Neural cell (in vitro differentiated cells): ENCODE data around the gene PAMR1. TPM values are rescaled to one million over a fixed set of nuclear protein-coding genes. Genes with fewer than 3 reads are reported as not detected.

Experiments used
- H2AFZ ChIP-seq: fragments of 200-600, 300-800 bp; sonication (generic), shearing (Covaris generic); 2 replicates; pipeline ENCODE4 v1.6.0; 2014; ENCODE audit warnings: low read depth, mild to moderate bottlenecking, antibody characterized with exemption, low read length, moderate library complexity
- H3F3A ChIP-seq: fragments of 200-600 bp; shearing (Covaris generic); 2 replicates; pipeline ENCODE4 v1.6.1; 2016; ENCODE audit warnings: mild to moderate bottlenecking, moderate library complexity, mixed read lengths, antibody characterized with exemption, low read length; ENCODE audit not compliant: insufficient read depth, poor library complexity, severe bottlenecking
- H3K27ac ChIP-seq: fragments of 200-600, 300-800 bp; sonication (generic), shearing (Covaris generic); 2 replicates; pipeline ENCODE4 v1.5.1; 2014; ENCODE audit warnings: mild to moderate bottlenecking, low read length, moderate library complexity
- H3K27me3 ChIP-seq: fragments of 300-800, 200-600 bp; sonication (generic), shearing (Covaris generic); 2 replicates; pipeline ENCODE4 v1.6.0; 2014; ENCODE audit warnings: mild to moderate bottlenecking, low read depth, low read length, moderate library complexity; ENCODE audit not compliant: insufficient read depth
- H3K36me3 ChIP-seq: fragments of 300-800, 200-600 bp; sonication (generic), shearing (Covaris generic); 2 replicates; pipeline ENCODE4 v1.5.1; 2014; ENCODE audit warnings: mild to moderate bottlenecking, antibody characterized with exemption, low read length, moderate library complexity; ENCODE audit not compliant: insufficient read depth
- H3K4me2 ChIP-seq: fragments of 300-800, 200-600 bp; sonication (generic), shearing (Covaris generic); 2 replicates; pipeline ENCODE4 v1.6.0; 2014; ENCODE audit warnings: mild to moderate bottlenecking, low read length
- H3K4me3 ChIP-seq: fragments of 300-800, 200-600 bp; sonication (generic), shearing (Covaris generic); 2 replicates; pipeline ENCODE4 v1.5.1; 2014; ENCODE audit warnings: mild to moderate bottlenecking, low read length, moderate library complexity
- H3K79me2 ChIP-seq: fragments of 200-600 bp; shearing (Covaris generic); replicated peaks from 2 replicates; pipeline ENCODE4 v1.6.0; 2014; ENCODE audit warnings: mild to moderate bottlenecking, low read length, moderate library complexity; ENCODE audit not compliant: insufficient read depth
- H3K9ac ChIP-seq: fragments of 300-800, 200-600 bp; sonication (generic), shearing (Covaris generic); 2 replicates; pipeline ENCODE4 v1.6.1; 2016; ENCODE audit warnings: mild to moderate bottlenecking, low read length, mixed read lengths
- H3K9me2 ChIP-seq: fragments of 200-600 bp; shearing (Covaris generic); 2 replicates; pipeline ENCODE4 v1.6.1; 2016; ENCODE audit warnings: mild to moderate bottlenecking, low read length, mixed read lengths; ENCODE audit not compliant: insufficient read depth
- H3K9me3 ChIP-seq: fragments of 200-600, 300-800 bp; sonication (generic), shearing (Covaris generic); 2 replicates; pipeline ENCODE4 v1.6.1; 2016; ENCODE audit warnings: mild to moderate bottlenecking, mixed run types, low read length, moderate library complexity, mixed read lengths
- H4K20me1 ChIP-seq: fragments of 200-600 bp; shearing (Covaris generic); 2 replicates; pipeline ENCODE4 v1.6.1; 2016; ENCODE audit warnings: mild to moderate bottlenecking, mixed run types; ENCODE audit not compliant: insufficient read depth
- EP300 ChIP-seq: fragments of 450-650 bp; conservative IDR thresholded peaks from 2 replicates; pipeline ENCODE4 v1.6.1; 2014; ENCODE audit warnings: antibody characterized with exemption, mild to moderate bottlenecking, moderate library complexity; ENCODE audit not compliant: poor library complexity, severe bottlenecking
- EZH2 ChIP-seq: fragments of 200-600, 300-800 bp; shearing (Covaris generic), sonication (generic); IDR thresholded peaks from 2 replicates; pipeline ENCODE4 v1.6.1; 2014; ENCODE audit warnings: antibody characterized with exemption, low read length, borderline replicate concordance, mild to moderate bottlenecking; ENCODE audit not compliant: insufficient read depth, poor library complexity, severe bottlenecking
- MXI1 ChIP-seq: fragments of 450-650 bp; conservative IDR thresholded peaks from 2 replicates; pipeline ENCODE4 v1.6.1; 2014; ENCODE audit warnings: antibody characterized with exemption, mild to moderate bottlenecking; ENCODE audit not compliant: poor library complexity, severe bottlenecking
- POLR2AphosphoS5 ChIP-seq: IDR thresholded peaks from 2 replicates; pipeline ENCODE4 v1.6.1; 2012
- RAD21 ChIP-seq: fragments of 450-650 bp; conservative IDR thresholded peaks from 2 replicates; pipeline ENCODE4 v1.6.1; 2014; ENCODE audit warnings: antibody characterized with exemption, mild to moderate bottlenecking, moderate library complexity
- SMC3 ChIP-seq: fragments of 450-650 bp; conservative IDR thresholded peaks from 2 replicates; pipeline ENCODE4 v1.6.1; 2014; ENCODE audit warnings: antibody characterized with exemption, mild to moderate bottlenecking, moderate library complexity; ENCODE audit not compliant: poor library complexity
- TAF1 ChIP-seq: IDR thresholded peaks from 2 replicates; pipeline ENCODE4 v1.6.1; 2012; ENCODE audit warnings: low read depth
- polyA plus RNA-seq: library from polyadenylated mRNA; depleted of rRNA; stranded (reverse); fragments of >200 nt; gene quantifications from 2 replicates; pipeline ENCODE4 v1.2.3, GENCODE V29; 2014
- TF ChIP-seq, protein P1 (sequence below): fragments of 450-650 bp; IDR thresholded peaks from 2 replicates; pipeline ENCODE4 v1.5.1; 2014; ENCODE audit warnings: antibody characterized with exemption, mild to moderate bottlenecking, moderate library complexity; ENCODE audit not compliant: poor library complexity, severe bottlenecking
- TF ChIP-seq, protein P2 (sequence below): IDR thresholded peaks from 2 replicates; pipeline ENCODE4 v1.6.1; 2012; ENCODE audit warnings: borderline replicate concordance

Gene PAMR1
- polyA plus RNA-seq, 1 donor from 2014 or later: 0.48 TPM

DNA sequence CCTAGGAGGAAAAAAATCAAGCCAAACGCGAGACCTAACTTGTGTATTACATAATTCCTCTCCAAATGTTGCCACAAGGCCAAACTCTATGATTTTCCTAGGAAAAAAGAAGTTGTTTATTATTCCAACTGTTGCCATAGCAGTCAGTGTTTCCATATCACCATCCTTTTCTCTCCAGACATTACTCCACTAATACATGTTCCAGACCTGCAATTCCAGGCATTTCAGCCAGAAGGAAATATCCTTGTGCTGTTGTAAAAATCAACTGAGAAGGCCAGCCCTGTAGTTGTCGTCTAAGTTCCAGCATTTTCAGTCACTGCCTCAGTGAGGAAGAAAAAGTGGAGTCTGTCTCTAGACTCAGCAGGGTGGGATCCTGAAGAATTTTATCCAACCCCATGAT, 33.1 kb upstream of the PAMR1 start:
- H3K4me3 ChIP-seq: no peak overlapping the region
- H2AFZ ChIP-seq: no peak overlapping the region
- H3K9ac ChIP-seq: no peak overlapping the region
- no peaks in the 10 kb centered on the region for H3K36me3 ChIP-seq
- H3K79me2 ChIP-seq: no peaks in the 10 kb centered on the region
- no peaks in the 10 kb centered on the region for H3K9me3 ChIP-seq
- no peaks in the 10 kb centered on the region for H3K9me2 ChIP-seq
- H3F3A ChIP-seq: no peaks in the 10 kb centered on the region
- H3K27ac ChIP-seq: no peak overlapping the region
- H4K20me1 ChIP-seq: no peaks in the 10 kb centered on the region
- TF ChIP-seq, protein P1, sequence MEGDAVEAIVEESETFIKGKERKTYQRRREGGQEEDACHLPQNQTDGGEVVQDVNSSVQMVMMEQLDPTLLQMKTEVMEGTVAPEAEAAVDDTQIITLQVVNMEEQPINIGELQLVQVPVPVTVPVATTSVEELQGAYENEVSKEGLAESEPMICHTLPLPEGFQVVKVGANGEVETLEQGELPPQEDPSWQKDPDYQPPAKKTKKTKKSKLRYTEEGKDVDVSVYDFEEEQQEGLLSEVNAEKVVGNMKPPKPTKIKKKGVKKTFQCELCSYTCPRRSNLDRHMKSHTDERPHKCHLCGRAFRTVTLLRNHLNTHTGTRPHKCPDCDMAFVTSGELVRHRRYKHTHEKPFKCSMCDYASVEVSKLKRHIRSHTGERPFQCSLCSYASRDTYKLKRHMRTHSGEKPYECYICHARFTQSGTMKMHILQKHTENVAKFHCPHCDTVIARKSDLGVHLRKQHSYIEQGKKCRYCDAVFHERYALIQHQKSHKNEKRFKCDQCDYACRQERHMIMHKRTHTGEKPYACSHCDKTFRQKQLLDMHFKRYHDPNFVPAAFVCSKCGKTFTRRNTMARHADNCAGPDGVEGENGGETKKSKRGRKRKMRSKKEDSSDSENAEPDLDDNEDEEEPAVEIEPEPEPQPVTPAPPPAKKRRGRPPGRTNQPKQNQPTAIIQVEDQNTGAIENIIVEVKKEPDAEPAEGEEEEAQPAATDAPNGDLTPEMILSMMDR: no peak
- TF ChIP-seq POLR2AphosphoS5 (no peak), EZH2 (no peak), RAD21 (no peak), SMC3 (no peak), TAF1 (no peak)
- H3K4me2 ChIP-seq: no peak overlapping the region
- no peaks in the 10 kb centered on the region for H3K27me3 ChIP-seq

DNA sequence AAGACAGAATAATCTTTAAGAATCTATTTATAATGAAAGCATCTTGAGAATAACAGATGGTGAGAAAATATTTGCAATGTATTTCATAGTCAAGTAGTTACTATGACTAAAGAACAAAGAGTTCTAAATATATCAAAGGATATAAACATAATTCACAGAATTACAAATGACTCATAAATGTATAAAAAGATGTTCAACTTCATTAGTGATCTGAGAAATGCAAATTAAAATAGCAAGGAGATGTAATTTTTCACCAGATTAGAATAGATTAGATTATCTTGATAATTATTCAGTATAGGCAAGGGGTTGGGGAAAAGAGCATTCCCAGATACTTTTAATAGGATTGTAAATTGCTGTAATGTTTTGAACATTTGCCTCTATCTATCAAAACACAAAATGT, 30.1 kb upstream of the PAMR1 start:
- H3K36me3 ChIP-seq: no peaks in the 10 kb centered on the region
- H3F3A ChIP-seq: no peaks in the 10 kb centered on the region
- H3K4me2 ChIP-seq: no peak overlapping the region

More for the DNA sequence above, 30.1 kb upstream of the PAMR1 start:
- no peaks in the 10 kb centered on the region for H4K20me1 ChIP-seq
- H3K27me3 ChIP-seq: no peaks in the 10 kb centered on the region
- no peak overlapping the region for H3K9ac ChIP-seq
- no peaks in the 10 kb centered on the region for H3K9me3 ChIP-seq
- no peaks in the 10 kb centered on the region for H3K9me2 ChIP-seq
- no peak overlapping the region for H3K4me3 ChIP-seq
- TF ChIP-seq RAD21 (no peak), TAF1 (no peak), EZH2 (no peak), POLR2AphosphoS5 (no peak), SMC3 (no peak), EP300 (no peak), MXI1 (no peak)
- TF ChIP-seq, protein P1: no peak
- TF ChIP-seq, protein P2, sequence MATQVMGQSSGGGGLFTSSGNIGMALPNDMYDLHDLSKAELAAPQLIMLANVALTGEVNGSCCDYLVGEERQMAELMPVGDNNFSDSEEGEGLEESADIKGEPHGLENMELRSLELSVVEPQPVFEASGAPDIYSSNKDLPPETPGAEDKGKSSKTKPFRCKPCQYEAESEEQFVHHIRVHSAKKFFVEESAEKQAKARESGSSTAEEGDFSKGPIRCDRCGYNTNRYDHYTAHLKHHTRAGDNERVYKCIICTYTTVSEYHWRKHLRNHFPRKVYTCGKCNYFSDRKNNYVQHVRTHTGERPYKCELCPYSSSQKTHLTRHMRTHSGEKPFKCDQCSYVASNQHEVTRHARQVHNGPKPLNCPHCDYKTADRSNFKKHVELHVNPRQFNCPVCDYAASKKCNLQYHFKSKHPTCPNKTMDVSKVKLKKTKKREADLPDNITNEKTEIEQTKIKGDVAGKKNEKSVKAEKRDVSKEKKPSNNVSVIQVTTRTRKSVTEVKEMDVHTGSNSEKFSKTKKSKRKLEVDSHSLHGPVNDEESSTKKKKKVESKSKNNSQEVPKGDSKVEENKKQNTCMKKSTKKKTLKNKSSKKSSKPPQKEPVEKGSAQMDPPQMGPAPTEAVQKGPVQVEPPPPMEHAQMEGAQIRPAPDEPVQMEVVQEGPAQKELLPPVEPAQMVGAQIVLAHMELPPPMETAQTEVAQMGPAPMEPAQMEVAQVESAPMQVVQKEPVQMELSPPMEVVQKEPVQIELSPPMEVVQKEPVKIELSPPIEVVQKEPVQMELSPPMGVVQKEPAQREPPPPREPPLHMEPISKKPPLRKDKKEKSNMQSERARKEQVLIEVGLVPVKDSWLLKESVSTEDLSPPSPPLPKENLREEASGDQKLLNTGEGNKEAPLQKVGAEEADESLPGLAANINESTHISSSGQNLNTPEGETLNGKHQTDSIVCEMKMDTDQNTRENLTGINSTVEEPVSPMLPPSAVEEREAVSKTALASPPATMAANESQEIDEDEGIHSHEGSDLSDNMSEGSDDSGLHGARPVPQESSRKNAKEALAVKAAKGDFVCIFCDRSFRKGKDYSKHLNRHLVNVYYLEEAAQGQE: no peak
- no peak overlapping the region for H2AFZ ChIP-seq
- H3K27ac ChIP-seq: no peak overlapping the region
- H3K79me2 ChIP-seq: no peaks in the 10 kb centered on the region
